Inferior parietal cortex (tissue), 1 donor: ENCODE results near the gene SLC25A51.
"Not testable (repeated sequence)": the region's sequence is repeated elsewhere in the genome, so short reads cannot be mapped to it uniquely, and the experiment has no call there.

Experiments
- DNase-seq: peaks from one replicate; pipeline ENCODE4 v3.0.0-alpha.2; 2016; ENCODE audit errors: extremely low spot score

The SLC25A51 gene

DNA sequence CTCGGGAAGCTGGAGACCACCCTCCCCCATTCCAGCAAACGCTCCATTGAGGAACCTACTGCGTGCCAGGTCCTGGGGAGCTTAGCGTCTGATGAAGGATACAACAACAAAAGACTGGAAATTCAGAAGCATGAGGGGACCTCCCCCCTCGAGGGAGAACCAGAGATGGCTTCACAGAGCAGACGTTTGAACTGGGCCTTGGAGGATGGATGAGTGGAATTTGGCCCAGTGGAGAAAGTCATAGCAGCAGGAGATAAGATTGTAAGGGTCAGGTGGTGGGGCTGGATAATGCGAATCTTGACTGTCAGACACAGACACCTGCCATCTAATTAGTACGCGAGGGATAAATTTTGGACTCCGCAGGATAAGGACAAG, 1.2 kb upstream of the SLC25A51 start:
- DNase-seq = no peak

DNA sequence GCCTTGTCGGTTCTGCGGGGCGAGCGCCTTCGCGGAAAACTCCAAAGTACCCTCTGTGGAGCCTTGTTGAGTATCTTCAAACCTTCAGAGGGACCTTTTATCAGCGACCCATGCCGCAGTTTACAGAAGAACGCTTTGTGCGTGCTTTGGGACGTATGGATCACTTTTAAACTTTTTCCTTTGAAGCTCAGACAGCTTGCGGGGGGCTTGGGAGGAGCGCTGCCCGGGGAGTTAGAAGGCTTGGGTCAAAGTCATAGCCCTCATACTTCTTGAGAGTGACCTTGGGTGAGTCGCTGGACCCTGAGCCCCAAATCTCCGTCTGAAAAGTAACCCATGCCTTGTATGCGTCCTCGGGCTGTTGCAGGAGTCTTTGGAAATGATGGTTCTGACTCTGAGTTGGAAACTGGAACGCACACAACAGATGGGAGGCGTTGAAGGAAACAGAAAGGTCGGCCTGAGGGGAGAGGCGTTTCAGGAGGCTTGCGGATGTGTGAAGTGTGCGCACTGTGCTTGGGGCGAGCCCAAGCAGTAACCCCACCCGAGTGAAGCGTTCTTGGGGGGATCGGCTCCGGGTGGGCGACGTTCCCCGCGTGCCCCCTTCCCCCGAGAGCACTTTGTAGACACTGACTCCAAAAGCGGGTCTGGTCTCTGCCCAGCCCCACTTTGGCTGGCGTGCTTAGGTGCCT, 661 bp upstream of the SLC25A51 start:
- DNase-seq = no peak

DNA sequence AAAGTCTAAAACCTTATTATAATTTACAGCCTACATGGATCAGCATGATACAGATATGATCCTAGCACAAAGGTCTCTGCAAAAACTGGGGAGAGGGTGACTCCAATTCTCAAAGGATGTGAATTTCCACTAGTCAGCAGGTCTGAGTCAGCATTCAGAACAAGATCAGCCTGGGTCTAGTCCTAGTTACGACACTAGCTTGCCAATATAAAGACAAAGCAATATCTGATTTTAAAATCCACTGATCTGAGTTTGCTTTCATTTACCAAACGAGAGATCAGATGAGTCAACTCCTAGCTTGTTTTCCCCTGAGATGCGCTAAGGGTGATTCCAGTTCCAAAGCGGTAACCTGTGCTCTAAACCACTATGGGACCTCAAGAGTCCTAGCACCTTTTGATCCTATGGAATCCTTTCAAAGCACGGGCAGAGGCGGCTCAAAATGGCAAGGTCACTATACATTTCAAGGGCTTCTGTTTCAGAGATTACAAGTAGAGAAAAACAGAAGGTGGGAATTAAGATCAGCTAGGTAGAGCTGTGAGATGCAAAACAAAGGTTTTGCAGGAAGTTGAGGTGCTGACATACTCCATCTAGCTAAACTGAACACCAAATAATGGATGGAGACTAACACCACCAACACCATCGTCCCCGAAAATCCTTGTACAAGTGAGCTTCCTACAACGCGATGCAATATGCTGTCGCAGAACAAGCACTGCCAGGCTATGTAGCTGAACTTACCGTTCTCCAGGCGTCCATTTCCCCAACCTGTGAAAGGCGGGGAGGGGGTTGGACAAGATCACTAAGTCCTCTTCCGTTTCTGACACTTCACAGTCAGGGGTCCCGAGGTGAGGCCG, 906 bp downstream of the SLC25A51 start:
- no peak for DNase-seq

DNA sequence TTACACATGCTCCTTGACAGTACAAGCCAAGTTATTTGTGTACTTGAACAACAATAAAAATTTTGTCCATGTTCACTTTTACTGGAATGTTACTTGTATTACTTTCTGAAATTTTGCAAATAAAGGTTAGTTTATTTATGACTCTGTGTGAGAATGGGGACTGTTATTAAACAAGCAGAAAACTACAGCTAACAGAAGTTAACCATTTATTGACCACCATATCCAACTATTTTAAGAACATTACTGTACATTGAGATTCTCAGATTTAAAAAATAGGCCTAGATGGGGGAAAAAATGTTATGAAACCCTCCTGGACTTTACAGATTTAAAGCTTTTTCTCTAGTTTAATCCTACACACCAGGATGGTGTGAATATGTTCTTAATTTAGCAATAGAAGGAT, 1.8 kb downstream of the SLC25A51 start:
- no peak for DNase-seq

DNA sequence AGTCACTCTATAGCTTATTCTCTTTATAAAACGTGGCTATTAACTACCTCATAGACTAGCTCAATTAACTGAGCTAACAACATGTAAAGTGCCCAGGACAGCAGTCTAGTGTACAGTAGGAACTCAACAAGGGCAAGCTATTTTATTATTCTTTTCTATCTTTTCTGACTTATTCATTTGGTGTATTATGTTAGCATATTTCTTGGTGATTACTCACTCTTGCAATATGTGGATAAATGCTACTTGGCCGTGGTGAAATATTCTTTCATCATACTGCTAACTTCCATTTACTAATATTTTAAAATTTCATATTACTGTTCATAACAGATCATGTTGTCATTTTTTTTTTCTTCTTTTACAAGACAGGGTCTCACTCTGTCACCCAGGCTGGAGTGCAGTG, 4.9 kb downstream of the SLC25A51 start:
- no peak for DNase-seq

DNA sequence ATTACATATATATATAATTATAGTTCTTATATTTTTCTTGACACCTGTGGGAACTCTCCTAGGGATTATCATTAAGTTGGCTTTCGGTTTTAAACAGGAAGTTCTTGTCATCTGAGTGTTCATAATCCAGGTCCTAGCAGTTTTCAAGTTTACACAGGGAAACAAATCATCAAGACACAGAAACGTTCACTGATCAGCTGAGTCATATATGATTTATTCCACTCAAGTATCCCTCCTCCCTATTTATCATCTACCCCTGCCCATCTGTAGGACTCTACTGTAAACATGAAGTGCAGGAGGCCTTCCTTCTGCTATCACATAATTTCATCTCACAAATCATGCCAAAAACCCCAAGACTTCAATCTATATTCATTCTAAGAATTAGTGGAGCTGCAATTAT, 6.3 kb downstream of the SLC25A51 start:
- no peak for DNase-seq

DNA sequence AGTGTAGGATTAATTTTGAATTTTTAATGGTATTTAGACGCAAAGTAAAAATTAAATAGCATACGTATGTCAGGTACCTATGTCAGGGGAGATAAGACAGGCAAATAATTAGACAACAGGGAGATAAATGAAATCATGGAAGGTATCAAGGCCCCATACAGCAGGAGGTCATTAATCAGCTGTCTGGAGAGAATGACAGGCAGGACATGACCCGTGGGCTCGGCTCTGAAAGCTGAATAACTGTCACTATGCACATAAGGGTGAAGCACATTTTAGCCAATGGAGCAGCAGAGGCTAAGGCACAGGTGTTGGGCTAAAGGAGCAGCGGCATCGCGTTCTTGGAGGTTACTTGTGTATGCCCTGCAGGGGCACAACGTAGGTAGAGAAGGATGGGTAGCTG, 11.9 kb downstream of the SLC25A51 start:
- DNase-seq = no peak

DNA sequence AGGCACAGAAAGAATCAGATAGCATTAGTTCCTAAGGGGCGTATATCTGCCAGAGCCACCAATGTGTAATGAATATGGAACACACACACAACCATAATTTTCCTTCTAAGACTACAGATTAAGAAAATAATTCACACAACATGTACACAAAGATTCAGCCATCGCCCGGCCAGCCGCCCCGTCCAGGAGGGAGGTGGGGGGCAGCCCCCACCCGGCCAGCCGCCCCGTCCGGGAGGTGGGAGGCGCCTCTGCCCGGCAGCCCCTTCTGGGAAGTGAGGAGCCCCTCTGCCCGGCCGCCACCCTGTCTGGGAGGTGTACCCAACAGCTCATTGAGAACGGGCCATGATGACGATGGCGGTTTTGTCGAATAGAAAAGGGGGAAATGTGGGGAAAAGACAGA, 12.9 kb downstream of the SLC25A51 start:
- DNase-seq = not testable (repeated sequence)

DNA sequence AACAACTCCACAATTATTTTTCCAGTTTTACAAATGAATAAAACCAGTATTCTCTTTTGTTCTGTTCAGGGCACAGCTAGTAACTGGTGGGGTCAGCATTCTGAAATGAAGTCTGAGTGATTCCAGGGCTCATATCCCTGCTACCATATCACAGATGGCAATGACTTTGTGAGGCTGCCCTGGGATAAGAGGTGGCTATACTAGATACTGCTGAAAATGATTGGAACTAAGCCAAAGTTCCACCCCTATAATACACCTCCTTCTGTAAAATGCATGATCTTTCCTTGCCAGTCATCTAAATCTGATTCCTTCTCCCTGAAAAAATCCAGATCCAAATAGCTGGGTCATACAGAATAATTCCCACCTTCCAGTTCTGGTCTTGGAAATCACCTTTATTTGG, 14.4 kb downstream of the SLC25A51 start:
- DNase-seq = no peak

DNA sequence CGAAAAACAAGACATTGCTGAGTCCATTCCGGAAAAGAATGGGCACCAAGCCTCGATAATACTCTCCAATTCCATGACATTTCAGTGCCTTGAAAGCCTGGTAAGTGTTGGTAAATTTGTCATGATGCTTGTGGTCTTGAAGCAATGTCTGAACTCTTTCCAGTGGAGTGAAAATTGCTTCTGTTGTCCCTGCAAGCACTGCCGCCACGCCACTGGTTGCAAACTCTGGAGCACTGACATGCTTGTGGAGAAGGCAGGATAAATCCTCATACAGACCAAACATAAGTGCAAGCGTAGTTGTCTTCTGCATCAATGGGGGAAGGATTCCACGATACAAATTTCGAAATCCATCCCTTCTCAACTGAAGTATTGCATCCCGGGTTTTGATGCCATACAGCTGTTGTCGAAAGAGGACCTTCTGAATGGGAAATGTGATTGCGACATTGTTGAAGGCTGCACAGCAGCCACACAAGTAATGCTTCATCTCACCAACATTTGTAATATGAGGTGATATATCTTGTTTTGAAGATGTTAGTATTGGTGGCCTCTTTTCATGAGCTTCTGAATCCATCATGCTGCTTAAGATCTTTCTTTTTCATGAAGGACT, 15.8 kb downstream of the SLC25A51 start:
- not testable (repeated sequence) for DNase-seq

DNA sequence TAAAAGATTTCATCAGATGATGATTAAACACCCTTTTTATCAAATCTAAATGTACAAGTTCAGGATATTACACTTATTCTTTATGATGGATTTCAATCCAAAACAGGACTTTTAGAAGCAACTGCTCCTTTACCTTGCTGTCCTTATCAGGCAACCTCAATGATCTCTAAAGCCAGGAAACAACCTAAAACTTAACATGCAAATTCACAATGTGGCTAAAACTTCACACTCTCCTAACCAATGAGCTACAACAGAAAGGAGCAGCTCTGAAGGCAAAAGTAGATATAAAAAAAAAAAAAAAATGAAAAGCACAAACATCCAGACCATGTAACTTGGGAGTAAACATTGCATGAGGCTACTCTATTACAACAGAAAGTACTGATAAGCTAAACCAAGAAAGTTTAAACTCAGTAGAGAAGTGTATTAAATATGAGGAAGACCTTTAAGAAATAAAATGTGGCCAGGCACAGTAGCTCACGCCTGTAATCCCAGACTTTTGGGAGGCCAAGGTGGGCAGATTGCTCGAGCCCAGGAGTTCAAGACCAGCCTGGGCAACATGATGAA, 22.9 kb downstream of the SLC25A51 start:
- no peak for DNase-seq

DNA sequence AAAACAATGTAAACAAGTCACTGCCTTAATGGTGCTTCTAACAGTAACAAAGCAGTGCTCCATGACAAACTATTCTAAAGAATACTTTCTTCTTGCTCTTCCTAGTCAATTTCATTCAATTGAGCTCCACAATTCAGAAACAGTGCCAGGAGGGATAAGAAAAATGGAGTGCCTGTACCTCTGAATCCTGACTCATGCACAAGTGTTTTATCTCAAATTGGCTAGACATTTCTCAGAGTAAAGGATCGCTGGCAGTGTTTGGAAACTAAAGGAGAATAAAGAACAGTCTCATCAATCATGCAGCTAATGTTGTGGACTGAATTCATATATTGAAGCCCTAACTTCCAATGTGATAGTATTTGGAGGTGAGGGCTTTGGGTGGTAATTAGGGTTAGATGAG, 27.6 kb downstream of the SLC25A51 start:
- no peak for DNase-seq

DNA sequence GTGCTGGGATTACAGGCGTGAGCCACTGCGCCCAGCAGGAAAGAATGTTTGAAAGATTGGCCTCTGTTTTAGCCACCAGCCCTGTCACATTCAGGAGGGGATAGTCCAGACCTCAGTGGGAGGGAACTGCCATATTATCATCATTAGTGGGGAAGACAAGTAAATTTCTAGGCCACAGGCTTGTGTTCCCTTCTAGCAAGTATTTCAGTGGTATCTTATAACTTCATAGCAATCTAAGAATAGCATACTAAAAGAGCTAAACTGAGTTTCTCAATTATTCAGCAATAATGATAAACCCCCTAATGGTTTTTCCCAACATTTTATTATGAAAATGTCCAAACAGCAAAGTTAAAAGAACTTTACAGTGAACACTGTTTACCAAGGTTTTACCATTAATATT, 30.0 kb downstream of the SLC25A51 start:
- no peak for DNase-seq

DNA sequence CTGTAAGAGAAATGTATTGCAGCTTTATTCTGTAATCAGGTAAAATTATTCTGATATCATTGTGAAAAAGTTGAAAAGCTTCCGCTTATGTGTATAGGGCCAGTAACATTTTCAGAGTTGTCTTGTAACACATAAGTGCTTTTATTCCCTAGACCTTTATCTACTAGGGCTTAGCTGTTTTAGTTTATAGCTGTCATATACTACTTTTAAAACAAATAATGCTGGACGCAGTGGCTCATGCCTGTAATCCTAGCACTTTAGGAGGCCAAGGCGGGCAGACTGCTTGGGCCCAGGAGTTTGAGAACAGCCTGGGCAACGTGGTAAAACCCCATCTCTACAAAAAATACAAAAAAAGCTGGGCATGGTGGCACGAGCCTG, 33.1 kb downstream of the SLC25A51 start:
- no peak for DNase-seq

DNA sequence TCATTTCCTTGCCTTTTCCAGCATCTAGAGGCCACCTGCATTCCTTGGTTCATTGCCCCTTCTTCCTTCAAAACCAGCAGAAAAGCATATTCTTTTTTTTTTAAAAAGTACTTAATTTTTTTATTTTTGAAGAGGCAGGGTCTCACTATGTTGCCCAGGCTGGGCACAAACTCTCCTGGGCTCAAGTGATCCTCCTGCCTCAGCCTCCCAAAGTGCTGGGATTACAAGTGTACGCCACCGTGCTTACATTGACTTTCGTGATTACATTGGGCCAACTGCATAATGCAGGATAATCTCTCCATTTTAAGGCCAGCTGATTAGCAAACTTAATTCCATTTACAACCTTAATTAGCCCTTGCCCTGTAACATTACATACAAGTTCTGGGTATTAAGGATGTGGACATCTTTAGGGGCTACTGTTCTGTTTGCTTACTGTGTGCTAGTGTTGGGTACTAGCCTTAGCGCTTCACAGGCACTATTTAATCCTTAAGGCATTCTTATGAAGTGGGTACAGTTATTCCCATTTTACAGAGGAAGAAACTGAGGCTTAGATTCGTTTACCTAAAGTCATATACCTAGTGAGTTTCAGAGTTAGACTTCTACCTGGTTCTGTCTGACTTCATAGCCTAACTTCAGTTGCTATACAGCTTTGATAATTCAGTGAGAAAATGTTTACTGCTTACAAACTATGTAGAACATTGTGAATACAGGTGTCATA, 33.7 kb downstream of the SLC25A51 start:
- no peak for DNase-seq

DNA sequence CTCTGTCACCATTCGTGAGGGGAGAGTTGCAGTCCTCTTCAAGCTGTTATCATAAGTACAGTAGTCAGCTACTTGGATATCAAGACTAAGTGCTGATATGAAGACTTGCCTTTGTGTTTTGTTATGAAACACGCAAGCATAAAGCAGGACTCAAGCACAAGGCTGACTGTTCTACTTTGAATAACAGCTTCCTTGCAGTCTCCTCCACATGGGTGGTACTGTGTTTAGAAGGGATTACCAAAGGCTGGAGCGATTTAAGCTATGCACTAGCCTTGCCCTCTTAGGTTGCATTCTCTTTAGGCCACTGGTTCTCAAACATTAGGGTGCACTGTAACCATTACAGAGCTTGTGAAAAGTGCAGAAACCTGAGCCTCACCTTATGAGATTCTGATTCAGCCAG, 41.4 kb downstream of the SLC25A51 start:
- DNase-seq = no peak

DNA sequence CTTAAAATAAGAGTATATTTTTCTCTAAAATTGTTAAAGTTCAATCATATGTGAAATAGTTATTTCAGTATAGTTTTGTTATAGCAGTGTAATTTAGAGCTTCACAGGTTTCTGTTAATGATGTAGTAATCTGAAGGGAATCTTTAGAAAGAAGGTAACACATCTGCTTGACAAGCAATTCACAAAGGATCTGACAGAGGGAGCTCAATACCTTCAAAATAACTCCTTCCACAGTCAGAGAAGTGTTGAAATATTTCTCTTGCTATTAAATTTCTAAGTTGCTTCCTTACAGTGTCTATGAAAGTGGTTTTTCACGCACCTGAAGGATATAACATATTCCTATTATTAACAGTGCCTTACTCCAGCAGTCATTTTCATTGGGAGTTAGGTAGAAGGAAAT, 44.9 kb downstream of the SLC25A51 start:
- DNase-seq = no peak

DNA sequence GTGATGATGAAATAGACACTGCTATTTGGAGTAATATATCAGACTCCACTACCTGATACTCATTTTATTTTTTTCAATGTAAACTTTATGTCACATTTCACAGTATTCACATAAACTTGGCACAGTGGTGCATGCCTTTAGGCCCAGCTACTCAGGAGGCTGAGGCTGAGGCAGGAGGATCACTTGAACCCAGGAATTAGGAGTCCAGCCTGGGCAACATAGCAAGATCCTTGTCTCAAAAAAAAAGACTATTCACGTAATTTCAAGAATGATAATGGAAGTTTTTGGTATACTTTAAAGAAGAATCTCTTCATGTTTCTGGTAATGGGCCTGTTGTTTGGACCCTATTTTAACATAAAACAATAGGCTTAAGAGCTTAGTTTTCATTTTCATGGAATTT, 47.4 kb downstream of the SLC25A51 start:
- no peak for DNase-seq

DNA sequence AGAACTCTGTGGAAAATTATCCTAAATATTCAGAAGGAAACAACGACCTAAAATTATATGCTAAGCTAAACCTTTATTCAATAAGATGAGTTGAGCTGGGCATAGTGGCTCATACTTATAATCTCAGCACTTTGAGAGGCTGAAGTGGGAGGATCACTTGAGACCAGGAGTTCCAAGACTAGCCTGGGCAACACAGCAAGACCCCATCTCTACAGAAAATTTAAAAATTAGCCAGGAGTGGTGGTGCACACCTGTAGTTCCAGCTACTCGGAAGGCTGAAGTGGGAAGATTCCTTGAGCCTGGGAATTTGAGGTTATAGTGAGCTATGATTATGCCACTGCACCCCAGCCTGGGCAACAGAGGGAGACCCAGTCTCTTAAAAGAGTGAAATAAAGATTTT, 51.7 kb downstream of the SLC25A51 start:
- DNase-seq = no peak

DNA sequence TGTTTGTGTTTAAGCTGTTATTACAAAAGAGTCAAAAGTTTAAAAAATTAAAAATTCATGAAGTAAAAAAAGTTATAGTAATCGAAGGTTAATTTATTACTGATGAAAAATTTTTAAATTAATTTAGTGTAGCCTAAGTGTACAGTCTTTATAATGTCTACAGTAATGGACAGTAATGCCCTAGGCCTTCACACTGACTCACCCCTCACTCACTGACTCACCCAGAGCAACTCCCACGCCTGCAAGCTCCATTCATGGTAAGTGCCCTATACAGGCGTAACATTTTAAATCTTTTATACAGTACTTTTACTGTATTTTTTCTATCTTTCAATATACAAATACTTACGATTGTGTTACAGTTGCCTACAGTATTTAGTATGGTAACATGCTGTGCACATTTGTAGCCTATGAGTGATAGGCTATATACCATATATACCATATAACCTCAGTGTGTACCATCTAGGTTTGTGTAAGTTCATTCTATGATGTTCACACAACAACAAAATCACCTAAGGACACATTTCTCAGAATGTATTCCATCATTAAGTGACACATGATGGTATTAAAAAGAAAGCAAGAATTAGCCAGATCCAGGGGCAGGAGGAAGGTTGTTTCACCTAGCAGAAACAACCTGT, 63.2 kb downstream of the SLC25A51 start:
- no peak for DNase-seq
